ENCODE measurements around the gene GABRB1.

- TF ChIP-seq, protein P1, sequence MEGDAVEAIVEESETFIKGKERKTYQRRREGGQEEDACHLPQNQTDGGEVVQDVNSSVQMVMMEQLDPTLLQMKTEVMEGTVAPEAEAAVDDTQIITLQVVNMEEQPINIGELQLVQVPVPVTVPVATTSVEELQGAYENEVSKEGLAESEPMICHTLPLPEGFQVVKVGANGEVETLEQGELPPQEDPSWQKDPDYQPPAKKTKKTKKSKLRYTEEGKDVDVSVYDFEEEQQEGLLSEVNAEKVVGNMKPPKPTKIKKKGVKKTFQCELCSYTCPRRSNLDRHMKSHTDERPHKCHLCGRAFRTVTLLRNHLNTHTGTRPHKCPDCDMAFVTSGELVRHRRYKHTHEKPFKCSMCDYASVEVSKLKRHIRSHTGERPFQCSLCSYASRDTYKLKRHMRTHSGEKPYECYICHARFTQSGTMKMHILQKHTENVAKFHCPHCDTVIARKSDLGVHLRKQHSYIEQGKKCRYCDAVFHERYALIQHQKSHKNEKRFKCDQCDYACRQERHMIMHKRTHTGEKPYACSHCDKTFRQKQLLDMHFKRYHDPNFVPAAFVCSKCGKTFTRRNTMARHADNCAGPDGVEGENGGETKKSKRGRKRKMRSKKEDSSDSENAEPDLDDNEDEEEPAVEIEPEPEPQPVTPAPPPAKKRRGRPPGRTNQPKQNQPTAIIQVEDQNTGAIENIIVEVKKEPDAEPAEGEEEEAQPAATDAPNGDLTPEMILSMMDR (IDR thresholded peaks at IDR 0.05; ENCODE audit: low read length), result no peak
- TF ChIP-seq EZH2 (IDR thresholded peaks at IDR 0.05; ENCODE audit: borderline replicate concordance, low read length), result no peak
Observed at GRCh38 chr4:47038263-47038662, 6.9 kb downstream of the GABRB1 start.
